HG03521 (cell line): Measurements from ENCODE around the gene DNAH3.
"Not testable (repeated sequence)": the region's sequence is repeated elsewhere in the genome, so short reads cannot be mapped to it uniquely, and the experiment has no call there.

Experiments used
- ATAC-seq: cut with Tn5 transposase; IDR thresholded peaks from one replicate; pipeline ENCODE4 v1.9.1; 2021; ENCODE audit warnings: mild to moderate bottlenecking, moderate library complexity; ENCODE audit not compliant: unreplicated experiment

The DNAH3 gene, protein sequence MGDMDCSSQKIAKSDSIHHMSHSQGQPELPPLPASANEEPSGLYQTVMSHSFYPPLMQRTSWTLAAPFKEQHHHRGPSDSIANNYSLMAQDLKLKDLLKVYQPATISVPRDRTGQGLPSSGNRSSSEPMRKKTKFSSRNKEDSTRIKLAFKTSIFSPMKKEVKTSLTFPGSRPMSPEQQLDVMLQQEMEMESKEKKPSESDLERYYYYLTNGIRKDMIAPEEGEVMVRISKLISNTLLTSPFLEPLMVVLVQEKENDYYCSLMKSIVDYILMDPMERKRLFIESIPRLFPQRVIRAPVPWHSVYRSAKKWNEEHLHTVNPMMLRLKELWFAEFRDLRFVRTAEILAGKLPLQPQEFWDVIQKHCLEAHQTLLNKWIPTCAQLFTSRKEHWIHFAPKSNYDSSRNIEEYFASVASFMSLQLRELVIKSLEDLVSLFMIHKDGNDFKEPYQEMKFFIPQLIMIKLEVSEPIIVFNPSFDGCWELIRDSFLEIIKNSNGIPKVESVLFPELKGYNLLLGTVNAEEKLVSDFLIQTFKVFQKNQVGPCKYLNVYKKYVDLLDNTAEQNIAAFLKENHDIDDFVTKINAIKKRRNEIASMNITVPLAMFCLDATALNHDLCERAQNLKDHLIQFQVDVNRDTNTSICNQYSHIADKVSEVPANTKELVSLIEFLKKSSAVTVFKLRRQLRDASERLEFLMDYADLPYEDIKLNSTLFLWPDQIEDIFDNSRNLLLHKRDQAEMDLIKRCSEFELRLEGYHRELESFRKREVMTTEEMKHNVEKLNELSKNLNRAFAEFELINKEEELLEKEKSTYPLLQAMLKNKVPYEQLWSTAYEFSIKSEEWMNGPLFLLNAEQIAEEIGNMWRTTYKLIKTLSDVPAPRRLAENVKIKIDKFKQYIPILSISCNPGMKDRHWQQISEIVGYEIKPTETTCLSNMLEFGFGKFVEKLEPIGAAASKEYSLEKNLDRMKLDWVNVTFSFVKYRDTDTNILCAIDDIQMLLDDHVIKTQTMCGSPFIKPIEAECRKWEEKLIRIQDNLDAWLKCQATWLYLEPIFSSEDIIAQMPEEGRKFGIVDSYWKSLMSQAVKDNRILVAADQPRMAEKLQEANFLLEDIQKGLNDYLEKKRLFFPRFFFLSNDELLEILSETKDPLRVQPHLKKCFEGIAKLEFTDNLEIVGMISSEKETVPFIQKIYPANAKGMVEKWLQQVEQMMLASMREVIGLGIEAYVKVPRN (N-terminal part only)

DNA sequence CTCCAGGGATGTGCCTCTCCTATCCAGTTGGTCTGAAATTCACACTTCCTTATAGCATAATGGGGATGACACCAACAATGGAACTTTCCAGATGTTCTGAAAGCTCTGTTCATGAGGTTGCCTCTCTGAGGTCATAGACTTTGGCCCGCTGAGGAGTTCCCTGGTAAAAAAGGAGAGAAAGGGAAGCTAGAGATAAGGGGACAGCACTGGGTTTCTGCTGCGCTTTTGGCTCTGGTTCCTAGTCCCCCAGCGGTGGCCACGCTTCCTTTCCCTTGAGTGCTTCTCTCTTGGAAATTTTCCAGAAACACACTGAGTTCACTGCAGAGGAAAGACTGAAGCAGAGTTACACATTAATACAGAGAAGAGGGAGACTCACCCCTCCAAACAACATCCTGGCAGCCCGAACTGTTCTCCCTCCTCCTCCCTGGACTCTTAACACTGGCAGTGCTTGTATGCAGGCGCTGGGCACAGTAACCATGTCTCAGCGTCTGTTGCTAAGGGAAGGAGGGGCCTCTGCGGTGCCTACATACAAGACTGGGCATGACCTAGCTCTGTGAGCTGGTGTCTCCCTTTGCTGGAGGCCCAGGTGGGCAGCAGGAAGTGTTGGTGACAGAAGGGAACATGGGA, at the start of gene DNAH3:
Gene DNAH3, minus strand, starts transcription at position 472 of the 627 bp plus-strand sequence. CDS start 527 bp downstream, outside the sequence.
- no peak for ATAC-seq

DNA sequence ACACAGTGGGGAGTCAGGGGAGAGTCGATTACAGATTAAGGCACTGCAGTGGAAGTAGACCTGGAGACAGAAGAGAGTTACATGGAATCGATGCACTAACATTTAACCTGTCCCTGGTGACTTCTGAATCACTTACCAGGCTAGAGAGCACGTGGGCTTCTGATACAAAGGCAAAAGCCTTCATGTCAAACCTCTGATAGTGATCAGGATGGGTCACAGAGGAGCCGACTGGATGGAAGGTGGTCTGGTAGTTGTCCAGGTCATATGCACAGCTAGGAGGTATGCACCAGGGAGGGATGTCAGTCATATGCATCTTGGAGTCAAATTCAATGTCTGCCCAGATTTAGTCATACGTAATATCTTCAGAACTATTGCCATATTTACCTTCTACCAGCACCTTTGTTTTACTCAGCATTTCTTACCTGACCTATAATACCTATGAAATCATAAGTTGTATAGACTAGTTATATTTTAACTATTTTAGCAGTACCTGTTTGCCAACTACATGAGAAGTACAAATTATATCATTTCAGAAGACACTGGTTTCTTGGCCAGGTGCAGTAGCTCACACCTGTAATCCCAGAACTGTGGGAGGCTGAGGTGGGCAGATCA, 49.1 kb upstream of the DNAH3 start:
- no peak for ATAC-seq

DNA sequence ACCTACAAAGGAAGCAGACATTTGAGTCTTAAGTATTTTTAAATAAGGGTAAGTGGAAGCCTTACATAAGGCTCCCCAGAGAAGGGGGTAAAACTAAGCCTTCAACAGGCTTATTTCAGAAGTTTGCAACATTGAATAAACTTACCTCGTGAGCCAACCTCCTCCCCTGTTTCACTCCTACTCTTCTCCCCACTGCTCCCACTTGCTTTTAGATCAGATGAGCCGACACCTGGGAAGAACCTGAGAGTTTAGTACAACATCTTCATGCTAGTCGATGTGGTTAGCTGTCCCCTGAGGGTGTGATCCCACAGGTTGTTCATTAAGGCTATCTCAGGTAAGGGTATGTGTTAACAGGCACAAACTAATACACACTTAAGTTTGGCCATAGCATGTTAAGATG, 47.0 kb upstream of the DNAH3 start:
- ATAC-seq: no peak

DNA sequence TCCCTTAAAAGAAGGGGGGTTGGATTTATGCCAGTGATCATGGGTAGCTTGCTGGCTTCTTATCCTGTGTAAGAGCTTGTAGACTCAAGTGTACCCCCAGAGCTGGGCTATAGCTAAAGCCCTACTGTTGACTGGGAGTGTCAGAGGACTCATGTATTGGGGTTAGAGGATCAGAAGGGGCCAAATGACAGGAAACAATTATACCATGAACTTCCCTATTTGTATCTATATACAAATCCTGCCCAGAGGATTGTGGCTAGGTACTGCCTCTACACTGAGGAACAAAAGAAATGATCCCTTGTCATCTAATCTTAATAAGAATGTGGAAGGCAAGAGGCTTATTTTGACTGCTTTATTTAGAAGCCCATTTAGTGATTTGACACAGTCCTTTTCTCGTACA, 46.5 kb upstream of the DNAH3 start:
- no peak for ATAC-seq

DNA sequence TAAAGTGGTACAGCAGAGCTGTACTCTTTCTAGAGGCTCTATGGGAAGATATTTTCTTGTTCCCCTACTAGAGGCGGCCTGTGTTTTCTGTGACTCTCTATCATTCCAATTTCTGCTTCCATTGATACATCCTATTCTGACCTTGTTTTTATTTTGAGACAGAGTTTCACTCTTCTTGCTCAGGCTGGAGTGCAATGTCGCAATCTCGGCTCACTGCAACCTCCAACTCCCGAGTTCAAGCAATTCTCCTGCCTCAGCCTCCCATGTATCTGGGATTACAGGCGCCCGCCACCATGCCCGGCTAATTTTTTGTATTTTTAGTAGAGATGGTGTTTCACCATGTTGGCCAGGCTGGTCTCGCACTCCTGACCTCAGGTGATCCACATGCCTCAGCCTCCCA, 44.7 kb upstream of the DNAH3 start:
- not testable (repeated sequence) for ATAC-seq

DNA sequence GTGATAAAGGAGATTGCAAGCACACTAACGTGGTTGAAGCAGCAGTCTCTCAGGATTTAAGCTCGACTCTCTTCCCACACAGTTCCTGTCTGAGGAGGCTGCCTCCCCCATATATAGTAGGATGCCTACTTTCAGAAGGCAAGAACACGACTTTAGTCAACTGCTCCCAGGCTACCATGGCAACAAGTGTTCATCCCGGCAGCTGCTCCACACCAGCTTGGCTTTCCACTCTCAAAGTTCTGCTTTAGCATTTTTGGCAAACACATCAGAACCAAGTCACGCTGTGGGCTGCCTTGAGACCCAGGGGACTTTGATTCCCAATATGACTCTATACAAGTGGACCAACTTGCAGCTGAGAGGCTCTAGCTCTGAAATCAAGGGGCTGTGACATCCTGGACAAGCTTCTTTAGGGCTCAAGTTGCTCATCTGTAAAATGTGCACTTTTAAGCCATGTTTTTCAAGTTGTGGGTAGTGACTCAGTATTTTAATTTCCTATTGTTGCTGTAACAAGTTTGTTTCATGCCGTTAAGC, 44.2 kb upstream of the DNAH3 start:
- ATAC-seq: no peak

DNA sequence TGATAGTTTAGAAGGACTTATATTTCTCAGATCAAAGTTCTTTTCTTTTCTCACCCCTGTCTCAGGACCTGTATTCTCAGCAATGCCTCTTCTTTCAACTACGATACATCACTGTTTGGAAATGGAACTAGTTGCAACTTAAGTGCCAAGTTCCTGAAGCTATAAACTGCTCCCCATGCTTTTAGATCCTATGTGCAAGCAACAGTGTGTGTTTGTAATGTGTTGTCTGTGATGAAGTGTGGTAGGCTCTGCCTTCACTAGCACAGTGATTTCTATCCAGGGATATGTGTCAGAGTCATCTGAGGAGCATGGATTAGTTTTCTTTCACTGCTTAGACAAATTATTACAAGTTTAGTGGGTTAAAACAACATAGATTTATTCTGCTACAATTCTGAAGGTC, 42.3 kb upstream of the DNAH3 start:
- ATAC-seq: no peak

DNA sequence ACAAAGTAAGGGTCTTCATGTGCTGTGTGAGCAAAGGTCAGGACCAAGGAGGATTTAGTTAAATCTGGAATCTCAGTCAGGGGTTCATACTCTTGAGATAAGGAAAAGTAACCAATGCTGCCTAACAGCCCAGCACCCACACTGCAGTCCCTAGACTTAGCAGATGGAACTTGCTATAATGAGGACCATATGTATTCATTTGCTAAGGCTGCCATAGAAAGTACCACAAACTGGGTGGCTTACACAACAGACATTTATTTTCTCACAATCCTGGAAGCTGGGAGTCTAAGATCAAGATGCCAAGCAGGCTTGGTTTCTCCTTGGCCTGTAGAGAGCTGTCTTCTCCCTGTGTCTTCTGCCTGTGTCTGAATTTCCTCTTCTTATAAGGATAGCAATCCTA, 40.0 kb upstream of the DNAH3 start:
- no peak for ATAC-seq

DNA sequence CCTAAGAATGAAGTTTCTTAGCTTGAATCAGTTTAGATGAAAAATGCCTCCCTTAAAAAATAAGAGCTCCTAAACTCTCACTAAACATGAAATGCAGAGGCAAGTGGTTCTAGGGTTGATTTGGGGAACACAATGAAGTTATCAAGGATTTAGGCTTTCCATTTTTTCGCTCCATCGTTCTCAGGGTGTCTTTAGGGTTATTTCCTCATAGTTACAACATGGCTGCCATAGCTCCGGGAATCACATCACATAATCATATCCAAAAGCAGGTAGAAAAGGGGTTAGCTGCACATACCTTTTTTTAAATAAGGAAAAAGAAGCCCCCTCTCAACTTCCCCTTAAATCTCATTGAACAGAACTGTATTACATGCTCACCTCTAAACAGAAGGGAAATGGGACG, 39.4 kb upstream of the DNAH3 start:
- ATAC-seq: no peak

DNA sequence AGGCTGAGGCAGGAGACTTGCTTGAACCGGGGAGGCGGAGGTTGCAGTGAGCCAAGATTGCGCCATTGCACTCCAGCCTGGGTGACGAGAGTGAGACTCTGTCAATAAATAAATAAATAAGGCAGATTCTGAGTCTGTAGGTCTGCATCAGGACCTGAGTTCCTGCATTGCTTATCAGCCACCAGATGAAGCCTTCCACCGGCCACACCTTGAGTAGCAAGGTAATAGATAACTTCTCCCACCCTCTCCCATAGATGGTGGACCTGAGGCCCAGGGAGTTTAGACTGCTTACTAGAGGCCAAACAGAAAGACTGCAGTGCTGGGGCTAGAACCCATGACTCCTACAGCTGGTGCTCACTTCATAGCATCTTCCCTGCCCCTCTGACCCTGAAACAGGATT, 38.7 kb upstream of the DNAH3 start:
- no peak for ATAC-seq

DNA sequence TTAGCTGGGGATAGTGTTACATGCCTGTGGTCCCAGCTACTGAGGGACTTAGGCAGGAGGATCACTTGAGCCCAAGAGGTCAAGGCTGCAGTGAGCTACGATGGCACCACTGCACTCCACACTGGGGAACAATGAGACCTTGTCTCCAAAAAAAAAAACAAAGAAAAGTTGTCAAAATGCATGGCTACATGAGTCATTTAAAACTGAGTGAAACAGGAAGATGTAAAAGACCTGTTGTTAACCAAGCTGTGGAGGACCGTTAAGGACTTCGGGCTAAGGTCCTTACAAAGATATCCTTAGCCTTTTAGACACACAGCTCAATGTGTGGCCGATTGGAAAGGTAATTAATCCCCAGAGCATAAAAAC, 35.7 kb upstream of the DNAH3 start:
- no peak for ATAC-seq

DNA sequence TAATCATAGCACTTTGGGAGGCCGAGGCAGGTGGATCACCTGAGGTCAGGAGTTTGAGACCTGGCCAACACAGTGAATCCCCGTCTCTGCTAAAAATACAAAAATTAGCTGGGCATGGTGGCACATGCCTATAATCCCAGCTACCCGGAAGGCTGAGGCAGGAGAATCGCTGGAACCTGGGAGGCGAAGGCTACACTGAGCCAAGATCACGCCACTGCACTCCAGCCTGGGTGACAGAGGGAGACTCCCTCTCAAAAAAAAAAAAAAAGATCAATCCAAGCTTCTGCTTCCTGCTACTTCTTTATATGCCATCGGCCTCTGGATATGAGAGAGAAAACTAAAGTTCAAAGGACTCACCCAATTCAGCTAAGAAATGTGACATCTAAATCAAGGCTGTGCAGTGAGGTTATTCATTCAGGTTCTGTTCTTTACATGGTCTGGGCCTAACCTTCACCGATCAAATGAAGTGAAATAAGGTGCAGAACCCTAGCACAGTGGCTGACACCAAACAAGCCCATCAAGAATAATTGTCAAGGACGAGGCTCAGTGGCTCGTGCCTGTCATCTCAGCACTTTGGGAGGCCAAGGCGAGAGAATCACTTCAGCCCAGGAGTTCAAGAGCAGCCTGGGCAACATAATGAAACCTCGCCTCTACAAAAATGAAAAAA, 35.1 kb upstream of the DNAH3 start:
- ATAC-seq: no peak

DNA sequence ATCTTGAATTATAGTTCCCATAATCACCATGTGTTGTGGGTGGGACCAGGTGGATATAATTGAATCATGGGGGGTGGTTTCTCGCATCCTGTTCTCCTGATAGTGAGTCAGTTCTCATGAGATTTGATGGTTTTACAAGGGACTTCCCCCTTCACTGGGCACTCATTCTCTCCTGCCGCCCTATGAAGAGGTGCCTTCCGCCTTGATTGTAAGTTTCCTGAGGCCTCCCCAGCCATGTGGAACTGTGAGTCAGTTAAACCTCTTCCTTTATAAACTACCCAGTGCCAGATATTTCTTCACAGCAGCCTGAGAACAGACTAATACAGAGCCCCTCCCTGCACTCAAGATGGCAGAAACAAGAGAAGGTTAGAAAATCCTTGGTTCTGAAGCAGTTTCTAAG, 34.2 kb upstream of the DNAH3 start:
- ATAC-seq: no peak

DNA sequence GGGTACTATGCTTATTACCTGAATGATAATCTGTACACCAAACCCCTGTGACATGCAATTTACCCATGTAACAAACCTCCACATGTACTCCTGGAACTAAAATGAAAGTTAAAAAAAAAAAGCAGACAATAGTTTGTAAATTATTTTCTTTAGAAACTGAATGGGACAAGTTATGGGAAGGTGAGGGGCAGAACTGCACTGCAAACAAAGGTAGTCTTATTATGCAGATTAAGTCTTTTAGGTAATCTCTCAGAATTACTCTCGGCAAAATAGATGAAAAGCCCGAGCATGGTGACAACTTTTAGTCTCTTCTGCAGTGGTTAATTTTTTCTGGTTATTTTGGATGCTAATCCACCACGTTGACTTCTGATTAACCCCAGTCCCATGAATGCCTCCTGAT, 33.3 kb upstream of the DNAH3 start:
- no peak for ATAC-seq

DNA sequence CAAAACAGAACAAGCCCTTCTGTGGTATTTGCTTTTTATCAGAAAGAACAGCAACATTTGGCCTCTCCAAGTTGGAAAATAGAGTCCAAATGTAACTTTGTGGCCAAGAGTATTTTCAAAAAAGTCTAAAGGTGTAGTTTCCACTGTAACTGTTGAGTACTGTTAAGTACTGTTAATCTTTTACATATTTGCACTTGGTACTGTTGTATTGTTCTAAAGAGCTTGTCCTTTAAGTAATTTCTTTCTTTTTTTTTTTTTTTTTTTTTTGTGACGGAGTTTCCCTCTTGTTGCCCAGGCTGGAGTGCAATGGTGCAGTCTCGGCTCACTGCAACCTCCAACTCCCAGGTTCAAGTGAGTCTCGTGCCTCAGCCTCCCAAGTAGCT, 29.3 kb upstream of the DNAH3 start:
- no peak for ATAC-seq

DNA sequence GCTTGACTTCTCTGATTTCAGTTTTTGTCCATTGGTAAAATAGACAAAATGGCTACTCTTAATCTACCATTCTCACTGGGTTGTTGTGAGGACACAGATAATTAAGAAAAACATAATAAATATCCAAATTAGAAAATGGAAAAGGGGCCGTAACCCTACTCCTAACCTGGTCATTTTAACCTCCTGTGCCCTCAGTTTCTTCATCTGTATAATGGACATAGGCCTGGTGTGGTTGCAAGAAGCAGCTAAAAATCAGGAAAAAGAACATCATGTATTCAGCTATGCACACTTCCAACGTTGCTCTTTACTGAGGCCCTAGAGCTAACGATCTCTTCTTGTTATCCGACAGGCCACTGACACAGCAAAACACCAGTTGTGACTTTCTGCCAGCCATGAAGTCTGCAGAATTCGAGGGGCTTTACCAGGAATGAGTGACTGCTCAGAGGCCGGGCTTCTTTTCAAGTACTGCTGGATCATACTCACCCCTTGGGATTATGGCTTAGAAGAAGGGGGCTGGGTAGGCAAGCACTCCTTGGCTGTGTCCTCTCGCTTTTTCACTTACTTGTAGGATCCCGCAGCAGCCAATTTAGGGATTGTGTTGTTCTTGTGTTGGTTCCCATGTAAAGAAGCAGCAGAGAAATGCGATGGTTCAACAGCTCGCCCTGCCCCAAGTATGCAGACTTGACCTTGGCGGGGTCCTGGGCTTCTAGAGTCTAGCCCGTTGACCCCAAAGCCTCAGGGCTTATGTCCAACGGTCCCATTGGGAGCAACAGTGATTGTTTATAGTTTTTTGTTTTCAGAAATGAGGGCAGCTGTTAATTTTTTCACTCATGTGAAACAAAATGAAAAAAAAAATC, 28.7 kb upstream of the DNAH3 start:
- no peak for ATAC-seq

DNA sequence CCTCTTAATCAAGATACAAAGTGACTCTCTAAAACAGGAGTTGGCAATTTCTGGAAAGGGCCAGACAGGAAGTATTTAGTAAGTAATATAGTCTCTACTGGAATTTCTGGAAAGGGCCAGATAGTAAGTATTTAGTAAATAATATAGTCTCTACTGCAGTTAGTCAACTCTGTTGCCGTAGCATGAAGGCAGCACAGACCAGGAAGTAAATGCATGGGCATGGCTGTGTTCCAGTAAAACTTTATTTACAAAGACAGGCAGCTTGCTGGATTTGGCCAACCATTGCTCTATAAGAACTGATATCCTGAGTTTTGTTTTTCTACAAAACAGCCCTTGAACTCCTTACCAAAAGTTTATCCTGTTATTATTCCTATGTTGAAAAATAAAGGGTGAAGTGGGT, 24.8 kb upstream of the DNAH3 start:
- no peak for ATAC-seq

DNA sequence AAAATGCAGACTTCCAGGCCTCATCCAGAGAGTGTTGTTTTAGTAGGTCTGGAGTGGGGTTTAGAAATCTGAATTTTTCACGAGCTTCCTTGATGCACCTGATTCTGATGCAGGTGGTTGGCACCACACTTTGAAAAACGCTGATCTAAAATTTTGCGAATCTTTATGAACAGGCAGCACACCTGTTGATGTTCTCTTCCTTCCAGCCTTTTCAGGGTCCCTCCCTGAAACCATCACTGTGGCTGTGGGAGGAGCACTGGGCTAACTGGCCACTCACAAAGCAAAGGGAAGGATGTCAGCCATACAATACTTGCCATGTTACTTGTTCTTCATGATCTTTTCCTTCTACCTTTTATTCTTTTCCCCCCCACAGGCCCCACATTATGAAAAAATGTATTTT, 22.0 kb upstream of the DNAH3 start:
- no peak for ATAC-seq

DNA sequence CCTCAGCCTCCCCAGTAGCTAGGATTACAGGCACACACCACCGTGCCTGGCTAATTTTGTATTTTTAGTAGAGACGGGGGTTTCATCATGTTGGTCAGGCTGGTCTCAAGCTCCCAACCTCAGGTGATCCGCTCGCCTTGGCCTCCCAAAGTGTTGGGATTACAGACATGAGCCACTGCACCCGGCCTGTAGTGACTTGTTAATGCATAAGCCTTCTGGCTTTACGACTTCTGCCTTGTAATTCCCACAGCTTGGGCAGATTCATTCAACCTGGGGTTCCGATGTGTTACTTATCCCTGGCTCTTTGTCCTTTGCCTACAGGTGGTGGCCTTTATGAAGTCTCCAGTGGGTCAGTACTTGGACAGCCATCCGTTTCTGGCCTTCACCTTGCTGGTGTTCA, 19.5 kb upstream of the DNAH3 start:
- ATAC-seq: not testable (repeated sequence)
